GM12891 (cell line): ENCODE data around the gene DBN1.

ENCODE experiments used
- POLR2A ChIP-seq: IDR thresholded peaks from 2 replicates; pipeline ENCODE4 v1.6.1; 2011; ENCODE audit warnings: low read depth, low read length, control low read depth
- SPI1 ChIP-seq: IDR thresholded peaks from 2 replicates; pipeline ENCODE4 v1.6.1; 2011; ENCODE audit warnings: low read depth, low read length, control low read depth

DNA sequence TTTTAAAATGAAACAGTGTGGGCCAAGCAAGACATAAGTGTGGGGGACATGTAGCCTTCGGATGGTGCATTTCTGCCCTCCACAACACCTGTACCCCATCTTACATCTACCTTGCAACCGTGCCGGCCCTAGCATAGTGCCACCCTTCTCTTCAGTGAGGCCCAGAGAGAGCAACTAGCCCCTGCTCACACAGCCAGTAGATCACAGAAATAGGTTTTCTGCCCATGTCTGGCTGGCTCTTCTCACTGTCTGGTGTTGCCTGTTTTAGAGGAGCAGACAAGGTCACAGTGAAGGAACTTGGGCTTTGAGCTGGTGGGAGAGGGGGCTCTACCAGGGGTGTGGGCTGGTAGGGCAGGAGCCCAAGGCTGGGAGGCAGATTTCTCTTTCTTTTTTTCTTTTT is 12.8 kb upstream of the DBN1 start:
- TF ChIP-seq SPI1 (no peak), POLR2A (no peak; the same call in 1 of the 2 replicates)
